Body of pancreas (tissue), 4 donors: ENCODE data around the gene FGF2.

Source experiments
- POLR2A ChIP-seq, 3 donors: fragments of 450-650 bp; IDR thresholded peaks; one replicate each; pipeline ENCODE4 v1.6.1; 2016; ENCODE audit warnings: antibody characterized with exemption in 3 of 3, mild to moderate bottlenecking in 2 of 3
- TF ChIP-seq, protein P1 (sequence below), 7 experiments: fragments of 450-650 bp in 4 of 7; fragments of 200-600 bp in 3 of 7; sonication (generic) in 3 of 7; IDR thresholded peaks; one replicate each; pipeline ENCODE4 v1.5.1; 2016 to 2019; ENCODE audit warnings: antibody characterized with exemption in 7 of 7

DNA sequence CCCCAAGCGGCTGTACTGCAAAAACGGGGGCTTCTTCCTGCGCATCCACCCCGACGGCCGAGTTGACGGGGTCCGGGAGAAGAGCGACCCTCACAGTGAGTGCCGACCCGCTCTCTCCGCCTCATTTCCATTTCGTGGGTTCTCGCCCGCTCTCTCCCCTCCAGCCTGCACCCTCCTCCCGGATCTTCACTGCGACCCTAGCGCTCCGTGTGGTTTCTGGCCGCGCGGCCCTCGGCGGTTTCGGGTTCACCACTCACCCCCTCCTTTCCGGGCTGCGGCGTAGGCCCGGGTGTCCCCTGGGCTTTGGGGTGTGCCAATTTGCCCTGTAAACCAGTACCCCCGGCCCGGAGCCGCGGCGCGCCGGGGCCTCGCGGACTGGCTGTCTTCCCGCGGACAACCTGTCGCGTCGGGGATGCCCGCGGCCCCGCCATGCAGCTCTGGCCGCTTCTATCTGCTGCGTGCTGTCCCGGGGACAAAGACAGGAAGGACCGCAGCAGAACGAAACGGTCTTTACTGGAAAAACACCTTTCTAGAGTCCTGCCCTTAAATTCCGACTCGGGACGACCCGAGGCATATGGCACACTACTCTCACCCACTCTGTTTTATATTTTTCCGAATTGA, 737 bp downstream of the FGF2 start:
- TF ChIP-seq, protein P1, sequence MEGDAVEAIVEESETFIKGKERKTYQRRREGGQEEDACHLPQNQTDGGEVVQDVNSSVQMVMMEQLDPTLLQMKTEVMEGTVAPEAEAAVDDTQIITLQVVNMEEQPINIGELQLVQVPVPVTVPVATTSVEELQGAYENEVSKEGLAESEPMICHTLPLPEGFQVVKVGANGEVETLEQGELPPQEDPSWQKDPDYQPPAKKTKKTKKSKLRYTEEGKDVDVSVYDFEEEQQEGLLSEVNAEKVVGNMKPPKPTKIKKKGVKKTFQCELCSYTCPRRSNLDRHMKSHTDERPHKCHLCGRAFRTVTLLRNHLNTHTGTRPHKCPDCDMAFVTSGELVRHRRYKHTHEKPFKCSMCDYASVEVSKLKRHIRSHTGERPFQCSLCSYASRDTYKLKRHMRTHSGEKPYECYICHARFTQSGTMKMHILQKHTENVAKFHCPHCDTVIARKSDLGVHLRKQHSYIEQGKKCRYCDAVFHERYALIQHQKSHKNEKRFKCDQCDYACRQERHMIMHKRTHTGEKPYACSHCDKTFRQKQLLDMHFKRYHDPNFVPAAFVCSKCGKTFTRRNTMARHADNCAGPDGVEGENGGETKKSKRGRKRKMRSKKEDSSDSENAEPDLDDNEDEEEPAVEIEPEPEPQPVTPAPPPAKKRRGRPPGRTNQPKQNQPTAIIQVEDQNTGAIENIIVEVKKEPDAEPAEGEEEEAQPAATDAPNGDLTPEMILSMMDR (IDR thresholded peaks at IDR 0.05): no peak
- no peak for TF ChIP-seq POLR2A (IDR thresholded peaks at IDR 0.05)
